Endothelial cell of umbilical vein (primary cell): ENCODE data around the gene CST8. TPM values are rescaled to one million over a fixed set of nuclear protein-coding genes. Genes with fewer than 3 reads are reported as not detected.

Experiments
- BruUV-seq: library from RNA; stranded (reverse); fragments of 400-500 nt; replicated peaks from 2 replicates; lab custom pipeline; 2021; lab: Mats Ljungman, UMichigan
- CTCF ChIA-PET: fragments of 300-600, 350-600 bp; sonication (Branson Sonifier 250); formaldehyde crosslinking; loops from one replicate; lab custom pipeline; 2021; ENCODE audit warnings: antibody characterized with exemption, inconsistent platforms; lab: Charles Lee
- POLR2A ChIA-PET: fragments of 300-600, 350-600 bp; sonication (Branson Sonifier 250); formaldehyde crosslinking; loops from one replicate; lab custom pipeline; 2021; ENCODE audit warnings: antibody characterized with exemption, inconsistent platforms; lab: Charles Lee
- DNase-seq: peaks from one replicate; pipeline ENCODE4 v3.0.0-alpha.2; 2011; ENCODE audit warnings: low read depth, low spot score
- FAIRE-seq: peaks from 2 replicates; lab custom pipeline; 2011; peaks lifted over from hg19 to GRCh38; lab: Jason Lieb, UNC
- H2AFZ ChIP-seq: 2 replicates; pipeline ENCODE4 v1.6.0; 2012; ENCODE audit warnings: low read depth, low read length, control low read depth, inconsistent platforms
- H3K27ac ChIP-seq: 2 replicates; pipeline ENCODE4 v1.5.1; 2011; ENCODE audit warnings: low read depth, mild to moderate bottlenecking, control low read depth, low read length, moderate library complexity; ENCODE audit not compliant: insufficient read depth
- H3K27me3 ChIP-seq, 2 experiments: 2 replicates each; pipeline versions ENCODE4 v1.6.0 to v1.6.1; 2011; ENCODE audit warnings: low read length in 2 of 2, mixed read lengths in 1 of 2; ENCODE audit not compliant: control insufficient read depth in 2 of 2, insufficient read depth in 2 of 2
- H3K36me3 ChIP-seq, 2 experiments: 2 replicates in 1 of 2; 3 replicates in 1 of 2; pipeline ENCODE4 v1.5.1; 2011; ENCODE audit warnings: low read length in 2 of 2, mild to moderate bottlenecking in 1 of 2, moderate library complexity in 1 of 2; ENCODE audit not compliant: control insufficient read depth in 2 of 2, insufficient read depth in 2 of 2; ENCODE audit errors: extremely low read depth in 1 of 2
- H3K4me1 ChIP-seq: 3 replicates; pipeline ENCODE4 v1.5.1; 2011; ENCODE audit warnings: mild to moderate bottlenecking, low read length; ENCODE audit not compliant: control insufficient read depth, insufficient read depth; ENCODE audit errors: extremely low read depth
- H3K4me2 ChIP-seq: 2 replicates; pipeline ENCODE4 v1.6.1; 2011; ENCODE audit warnings: low read length, control low read depth, mixed read lengths; ENCODE audit not compliant: insufficient read depth
- H3K4me3 ChIP-seq, 3 experiments: fragments of 200-600 bp in 1 of 3; sonication (generic), shearing (Covaris generic) in 1 of 3; replicated peaks in 1 of 3; 2 replicates each; pipeline ENCODE4 v1.5.1; 2011 to 2016; ENCODE audit warnings: control low read depth in 3 of 3, low read length in 3 of 3, mild to moderate bottlenecking in 2 of 3, inconsistent platforms in 1 of 3, low read depth in 1 of 3, moderate library complexity in 1 of 3; ENCODE audit not compliant: insufficient read depth in 1 of 3
- H3K79me2 ChIP-seq: 2 replicates; pipeline ENCODE4 v1.6.0; 2012; ENCODE audit warnings: low read length, inconsistent platforms; ENCODE audit not compliant: control insufficient read depth, insufficient read depth
- H3K9ac ChIP-seq: replicated peaks from 2 replicates; pipeline ENCODE3; 2011; ENCODE audit warnings: low read length, control low read depth; ENCODE audit not compliant: insufficient read depth; ENCODE audit errors: extremely low read depth
- H3K9me1 ChIP-seq: replicated peaks from 3 replicates; pipeline ENCODE4 v1.6.0; 2011; ENCODE audit warnings: mild to moderate bottlenecking, low read length; ENCODE audit not compliant: control insufficient read depth, insufficient read depth; ENCODE audit errors: extremely low read depth
- H3K9me3 ChIP-seq: replicated peaks from 2 replicates; pipeline ENCODE4 v1.5.1; 2012; ENCODE audit warnings: low read length, inconsistent platforms; ENCODE audit not compliant: control insufficient read depth, insufficient read depth
- H4K20me1 ChIP-seq: replicated peaks from 2 replicates; pipeline ENCODE3; 2011; ENCODE audit warnings: mild to moderate bottlenecking, low read length; ENCODE audit not compliant: control insufficient read depth, insufficient read depth; ENCODE audit errors: extremely low read depth
- FOS ChIP-seq: IDR thresholded peaks from 2 replicates; pipeline ENCODE4 v1.6.1; 2011; ENCODE audit warnings: mild to moderate bottlenecking, low read length, moderate library complexity, borderline replicate concordance; ENCODE audit not compliant: insufficient read depth
- JUN ChIP-seq: IDR thresholded peaks from 2 replicates; pipeline ENCODE4 v1.6.1; 2011; ENCODE audit warnings: borderline replicate concordance, low read depth; ENCODE audit not compliant: insufficient read length, insufficient read depth
- POLR2A ChIP-seq: IDR thresholded peaks from 2 replicates; pipeline ENCODE4 v1.6.1; 2012; ENCODE audit warnings: low read depth, mild to moderate bottlenecking, control low read depth, low read length
- dilution Hi-C: fragments of 300-500 bp; cut with MboI; formaldehyde crosslinking; loops from one replicate; pipeline ENCODE4 v1.15.0; 2019; ENCODE audit warnings: low sequenced_read_pairs; ENCODE audit not compliant: extremely low pct_ligation_motif_present
- intact Hi-C: fragments of 100-400 bp; cut with micrococcal nuclease; formaldehyde crosslinking; loops from one replicate; pipeline ENCODE4 v1.10.0; 2022
- polyA plus RNA-seq, 4 experiments: library from polyadenylated mRNA; depleted of rRNA in 3 of 4; stranded (reverse) in 3 of 4; unstranded in 1 of 4; fragments of >200 nt; gene quantifications; 2 replicates each; pipeline versions ENCODE4 v1.2.1 to v1.2.3, GENCODE V29; 2011 to 2012; ENCODE audit warnings: missing spikeins in 1 of 4
- total RNA-seq: library from RNA; stranded (reverse); gene quantifications from 2 replicates; pipeline ENCODE4 v1.2.3, GENCODE V29; 2021
- TF ChIP-seq, protein P1 (sequence below), 2 donors: IDR thresholded peaks; 1 replicate in 1 of 2; 2 replicates in 1 of 2; pipeline ENCODE4 v1.5.1; 2011; ENCODE audit warnings: low read length in 2 of 2, mild to moderate bottlenecking in 2 of 2, moderate library complexity in 2 of 2, control low read depth in 1 of 2, inconsistent platforms in 1 of 2, low read depth in 1 of 2; ENCODE audit not compliant: insufficient read depth in 1 of 2; ENCODE audit errors: extremely low read depth in 1 of 2

CST8 gene
- total and polyA plus RNA-seq, 2 donors (not counting 3 experiments of a cell fraction or from before 2014, with no cell fraction given) = not detected

DNA sequence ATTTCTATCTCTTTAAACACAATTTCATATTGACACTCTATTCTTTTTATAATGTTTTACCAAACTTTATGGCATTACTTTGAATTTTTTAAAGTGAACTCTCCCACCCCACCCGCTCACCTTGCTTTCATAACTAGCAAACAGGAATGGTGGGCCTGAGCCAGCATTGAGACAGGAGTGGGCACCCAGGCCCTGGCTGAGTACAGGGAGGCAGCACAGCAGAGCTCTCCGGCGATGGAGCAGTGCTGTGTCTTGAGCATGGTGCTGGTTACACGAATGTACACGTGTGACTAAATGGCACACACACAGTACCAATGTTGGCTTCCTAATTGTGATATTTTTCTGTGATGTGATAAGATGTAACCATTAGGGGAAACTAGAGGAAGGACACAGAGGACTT lies 42.8 kb upstream of the CST8 start:
- Histone ChIP-seq H3K9ac (no peak overlapping the region), H2AFZ (no peak overlapping the region), H3K4me1 (no peaks in the 10 kb centered on the region), H4K20me1 (no peaks in the 10 kb centered on the region), H3K27ac (no peak overlapping the region), H3K79me2 (no peaks in the 10 kb centered on the region), H3K27me3 (no peaks in the 10 kb centered on the region), H3K4me3 (no peak overlapping the region), H3K4me2 (no peak overlapping the region), H3K9me1 (no peaks in the 10 kb centered on the region), H3K9me3 (no peaks in the 10 kb centered on the region), H3K36me3 (no peaks in the 10 kb centered on the region)
- DNase-seq = no peak
- POLR2A ChIA-PET = no interaction called here
- dilution Hi-C loops = no loop called here
- intact Hi-C loops = no loop called here
- TF ChIP-seq JUN = no peak
- TF ChIP-seq FOS = no peak
- CTCF ChIA-PET = interaction anchor here (1.6 to 3.4 kb wide), 3 partner anchors 28 to 756 kb away, joined by 8 to 60 read pairs (median 17); partner anchors contain the start of genes NAPB and NXT1
- FAIRE-seq = no peak
- BruUV-seq = no TSS peak

DNA sequence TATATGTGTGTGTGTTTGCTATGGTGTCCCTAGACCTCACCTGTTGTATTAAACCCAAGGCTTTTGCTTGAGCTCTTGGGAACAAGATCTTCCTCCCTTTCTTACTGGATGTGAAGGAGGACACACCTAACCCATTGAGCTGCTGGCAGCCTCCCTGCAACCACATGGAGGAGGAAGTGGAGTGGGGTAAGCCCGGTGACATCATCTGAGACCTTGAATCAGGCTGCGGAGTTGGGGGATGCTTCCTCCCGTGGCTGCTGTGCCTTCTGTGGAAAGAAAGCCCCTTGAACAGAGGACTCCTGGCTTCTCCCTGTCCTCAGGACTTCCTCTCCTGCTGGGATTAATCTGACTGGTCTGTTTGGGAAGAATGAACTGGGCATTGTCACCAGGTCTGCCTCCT lies 41.5 kb upstream of the CST8 start:
- Histone ChIP-seq H4K20me1 (no peaks in the 10 kb centered on the region), H3K27ac (no peak overlapping the region), H3K9me3 (no peaks in the 10 kb centered on the region), H3K4me2 (no peak overlapping the region), H3K27me3 (no peaks in the 10 kb centered on the region), H3K9ac (no peak overlapping the region), H2AFZ (no peak overlapping the region), H3K36me3 (no peaks in the 10 kb centered on the region), H3K9me1 (no peaks in the 10 kb centered on the region), H3K4me1 (no peaks in the 10 kb centered on the region), H3K79me2 (no peaks in the 10 kb centered on the region), H3K4me3 (no peak overlapping the region)
- CTCF ChIA-PET = no interaction called here
- POLR2A ChIA-PET = no interaction called here
- BruUV-seq = no TSS peak
- dilution Hi-C loops = no loop called here
- no peak for FAIRE-seq
- TF ChIP-seq, protein P1, sequence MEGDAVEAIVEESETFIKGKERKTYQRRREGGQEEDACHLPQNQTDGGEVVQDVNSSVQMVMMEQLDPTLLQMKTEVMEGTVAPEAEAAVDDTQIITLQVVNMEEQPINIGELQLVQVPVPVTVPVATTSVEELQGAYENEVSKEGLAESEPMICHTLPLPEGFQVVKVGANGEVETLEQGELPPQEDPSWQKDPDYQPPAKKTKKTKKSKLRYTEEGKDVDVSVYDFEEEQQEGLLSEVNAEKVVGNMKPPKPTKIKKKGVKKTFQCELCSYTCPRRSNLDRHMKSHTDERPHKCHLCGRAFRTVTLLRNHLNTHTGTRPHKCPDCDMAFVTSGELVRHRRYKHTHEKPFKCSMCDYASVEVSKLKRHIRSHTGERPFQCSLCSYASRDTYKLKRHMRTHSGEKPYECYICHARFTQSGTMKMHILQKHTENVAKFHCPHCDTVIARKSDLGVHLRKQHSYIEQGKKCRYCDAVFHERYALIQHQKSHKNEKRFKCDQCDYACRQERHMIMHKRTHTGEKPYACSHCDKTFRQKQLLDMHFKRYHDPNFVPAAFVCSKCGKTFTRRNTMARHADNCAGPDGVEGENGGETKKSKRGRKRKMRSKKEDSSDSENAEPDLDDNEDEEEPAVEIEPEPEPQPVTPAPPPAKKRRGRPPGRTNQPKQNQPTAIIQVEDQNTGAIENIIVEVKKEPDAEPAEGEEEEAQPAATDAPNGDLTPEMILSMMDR (IDR thresholded peaks at IDR 0.05; ENCODE audit: extremely low read depth in 1 of 2, insufficient read depth in 1 of 2, low read depth in 1 of 2, low read length in 2 of 2) = no peak
- TF ChIP-seq JUN = no peak
- TF ChIP-seq POLR2A = no peak
- no peak for TF ChIP-seq FOS
- intact Hi-C loops = no loop called here
- no peak for DNase-seq
